PFSK-1 (cell line): ENCODE measurements around the gene LENG1.

Source experiments
- FOXP2 ChIP-seq: optimal IDR thresholded peaks from 2 replicates; pipeline ENCODE3; 2011; ENCODE audit warnings: borderline replicate concordance, control low read depth, inconsistent platforms; ENCODE audit not compliant: insufficient read depth; ENCODE audit errors: extremely low read length, extremely low read depth
- POLR2AphosphoS5 ChIP-seq: IDR thresholded peaks from 2 replicates; pipeline ENCODE4 v1.6.1; 2012; ENCODE audit warnings: low read depth, mild to moderate bottlenecking, control low read depth, low read length, moderate library complexity
- REST ChIP-seq, 2 experiments: IDR thresholded peaks; 2 replicates each; pipeline versions ENCODE4 v1.6.1 to v1.8.0; 2011 to 2012; ENCODE audit warnings: low read depth in 2 of 2, low read length in 2 of 2, control low read depth in 1 of 2, inconsistent platforms in 1 of 2, mild to moderate bottlenecking in 1 of 2, moderate library complexity in 1 of 2; ENCODE audit not compliant: insufficient read depth in 1 of 2
- SIN3A ChIP-seq: IDR thresholded peaks from 2 replicates; pipeline ENCODE4 v1.6.1; 2012; ENCODE audit warnings: mild to moderate bottlenecking, low read length, moderate library complexity, borderline replicate concordance; ENCODE audit not compliant: insufficient read depth
- TAF1 ChIP-seq: IDR thresholded peaks from 2 replicates; pipeline ENCODE4 v1.6.1; 2012; ENCODE audit warnings: low read length, control low read depth, borderline replicate concordance; ENCODE audit not compliant: insufficient read depth

- no peak for TF ChIP-seq SIN3A
- no peak for TF ChIP-seq POLR2AphosphoS5
- no peak for TF ChIP-seq TAF1
- TF ChIP-seq FOXP2: no peak
- TF ChIP-seq REST (IDR thresholded peaks at IDR 0.05; ENCODE audit: insufficient read depth in 1 of 2, low read depth in 2 of 2, low read length in 2 of 2): no peak
Measured at GRCh38 chr19:54129617-54129996, 29.9 kb downstream of the LENG1 start.
